D721Med (cell line): ENCODE measurements around the gene CYB5A.
"Not testable (repeated sequence)": the region's sequence is repeated elsewhere in the genome, so short reads cannot be mapped to it uniquely, and the experiment has no call there.

Experiments used
- DNase-seq: peaks from one replicate; pipeline ENCODE4 v3.0.0; 2011; ENCODE audit warnings: low spot score; ENCODE audit not compliant: insufficient read length
- FAIRE-seq: peaks from 2 replicates; lab custom pipeline; 2011; peaks lifted over from hg19 to GRCh38; lab: Jason Lieb, UNC
- CTCF ChIP-seq: IDR thresholded peaks from 2 replicates; pipeline ENCODE4 v1.5.1; 2012; ENCODE audit warnings: mild to moderate bottlenecking, control low read depth; ENCODE audit not compliant: insufficient read depth; ENCODE audit errors: missing control alignments

CYB5A gene

GRCh38 chr18:74294526-74294925 is 2.8 kb upstream of the CYB5A start:
- no peak for TF ChIP-seq CTCF
- DNase-seq = no peak
- FAIRE-seq = no peak

GRCh38 chr18:74292982-74293381 is 1.2 kb upstream of the CYB5A start:
- not testable (repeated sequence) for DNase-seq, FAIRE-seq

- no peak for TF ChIP-seq CTCF
- FAIRE-seq (peak; percentile 97), DNase-seq (no peak)
These were observed 737 bp upstream of the CYB5A start for GRCh38 chr18:74292541-74292858.

GRCh38 chr18:74291472-74291770 is 342 bp downstream of the CYB5A start:
- no peak for TF ChIP-seq CTCF
- FAIRE-seq (no peak), DNase-seq (no peak)

- TF ChIP-seq CTCF = no peak
- DNase-seq (no peak), FAIRE-seq (no peak)
These were observed 830 bp downstream of the CYB5A start for GRCh38 chr18:74290794-74291471.

GRCh38 chr18:74290021-74290420 is 1.7 kb downstream of the CYB5A start:
- FAIRE-seq = no peak
- TF ChIP-seq CTCF = no peak
- DNase-seq = no peak

GRCh38 chr18:74289137-74289536 is 2.6 kb downstream of the CYB5A start:
- DNase-seq = no peak
- FAIRE-seq = no peak
- no peak for TF ChIP-seq CTCF

- no peak for TF ChIP-seq CTCF
- peak; percentile 18 for DNase-seq
- peak; percentile 93 for FAIRE-seq
These were observed 3.0 kb downstream of the CYB5A start for GRCh38 chr18:74288730-74289129.
